NCI-H128 (cell line): Measurements from ENCODE around the gene RRP1.
A peak's percentile ranks its signal among the peaks of the same experiment; 100 is the strongest.
"Not testable (repeated sequence)": the region's sequence is repeated elsewhere in the genome, so short reads cannot be mapped to it uniquely, and the experiment has no call there.

Source experiments
- DNase-seq: peaks from one replicate; lab custom pipeline; 2025; ENCODE audit not compliant: unreplicated experiment; lab: John Stamatoyannopoulos, UW

The RRP1 gene

GRCh38 chr21:43815991-43816390 lies 26.6 kb downstream of the RRP1 start:
- DNase-seq = no peak

- no peak for DNase-seq
Observed at GRCh38 chr21:43816611-43817071, 27.3 kb downstream of the RRP1 start.

- DNase-seq = no peak
Observed at GRCh38 chr21:43817157-43818086, 28.0 kb downstream of the RRP1 start.

DNA sequence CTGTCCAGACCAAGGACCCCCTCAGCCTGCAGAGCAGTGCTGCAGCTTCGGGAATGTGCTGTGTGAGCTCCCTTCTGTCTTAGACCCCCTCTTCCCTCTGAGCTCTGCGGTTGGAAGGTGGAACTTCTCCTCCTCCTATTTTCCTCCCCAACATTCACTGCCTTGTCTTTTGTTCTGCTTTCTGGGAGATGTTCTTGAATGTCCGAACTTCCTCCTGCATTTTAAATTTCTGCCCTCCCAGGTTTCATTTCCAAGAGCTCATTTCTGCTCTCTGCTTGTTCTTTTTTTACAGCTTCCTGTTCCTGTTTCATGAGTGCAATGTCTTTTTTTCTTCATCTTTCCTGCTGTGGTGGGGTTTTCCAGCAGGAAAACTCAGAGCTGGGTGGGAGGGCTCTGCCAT lies 29.3 kb downstream of the RRP1 start:
- no peak for DNase-seq

DNA sequence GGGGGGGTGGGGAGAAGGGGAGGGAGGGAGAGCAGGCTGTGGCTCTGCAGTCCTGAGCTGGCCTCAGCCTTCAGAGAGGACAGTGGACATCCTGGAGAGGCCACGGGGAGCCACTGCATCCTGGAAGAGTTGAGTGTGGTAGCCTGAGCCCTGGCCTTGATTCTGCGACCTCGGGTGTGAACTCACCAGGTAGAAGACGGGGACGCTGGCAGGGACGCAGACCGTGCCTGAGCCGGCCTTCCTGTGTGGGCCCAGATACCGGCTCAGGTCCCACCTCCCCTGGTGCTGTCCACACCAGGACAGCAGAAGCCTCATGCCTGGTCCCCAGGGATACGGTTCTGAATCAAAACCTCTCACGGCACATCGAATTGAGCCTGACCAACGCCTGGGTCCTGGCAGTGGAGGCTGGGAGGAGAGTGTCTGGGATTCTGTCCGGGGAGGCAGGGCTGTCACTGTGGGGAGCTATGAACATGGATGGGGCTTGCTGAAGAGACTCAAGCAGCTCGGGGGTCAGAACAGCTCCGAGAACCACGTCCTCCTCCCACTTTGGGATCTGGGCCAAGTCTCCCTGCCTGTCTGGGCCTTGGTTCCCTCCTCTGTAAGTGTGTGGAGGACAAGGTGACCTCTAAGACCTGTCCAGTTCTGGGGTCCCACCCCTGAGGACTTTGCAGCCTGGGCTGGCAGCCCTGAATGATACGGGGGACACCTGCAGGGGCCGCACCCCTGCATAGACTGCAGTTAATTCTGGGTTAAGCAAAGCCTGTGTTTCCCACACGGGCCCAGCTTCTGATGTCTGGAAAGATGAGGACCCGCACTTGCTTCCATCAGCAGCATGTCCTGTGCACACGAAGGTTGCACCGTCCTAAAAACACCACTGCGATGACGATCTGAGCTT lies 30.4 kb downstream of the RRP1 start:
- DNase-seq = no peak

DNA sequence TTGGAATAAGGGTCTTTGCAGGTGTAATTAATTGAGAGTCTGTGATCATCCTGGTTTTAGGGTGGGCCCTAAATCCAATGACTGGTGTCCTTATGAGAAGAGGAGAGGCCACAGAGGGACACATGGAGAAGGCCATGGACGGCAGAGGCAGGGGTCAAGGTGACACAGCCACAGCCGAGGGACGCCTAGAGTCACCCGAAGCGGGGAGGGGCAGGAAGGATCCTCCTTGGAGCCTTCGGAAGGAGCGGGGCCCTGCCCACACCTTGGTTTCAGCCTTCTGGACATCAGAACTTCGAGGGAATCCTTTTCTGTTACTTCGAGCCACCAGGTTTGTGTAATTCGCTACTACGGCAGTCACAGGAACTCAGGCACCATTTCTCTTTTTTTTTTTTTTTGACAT lies 31.1 kb downstream of the RRP1 start:
- DNase-seq = no peak

DNA sequence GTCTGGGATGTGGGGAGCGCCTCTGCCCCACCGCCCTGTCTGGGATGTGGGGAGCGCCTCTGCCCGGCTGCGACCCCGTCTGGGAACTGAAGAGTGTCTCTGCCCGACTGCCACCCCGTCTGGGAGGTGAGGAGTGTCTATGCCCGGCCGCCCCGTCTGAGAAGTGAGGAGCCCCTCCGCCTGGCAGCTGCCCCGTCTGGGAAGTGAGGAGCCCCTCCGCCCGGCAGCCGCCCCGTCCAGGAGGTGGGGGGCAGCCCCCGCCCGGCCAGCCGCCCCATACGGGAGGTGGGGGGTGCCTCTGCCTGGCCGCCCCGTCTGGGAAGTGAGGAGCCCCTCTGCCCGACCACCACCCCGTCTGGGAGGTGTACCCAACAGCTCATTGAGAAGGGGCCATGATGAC lies 32.8 kb downstream of the RRP1 start:
- not testable (repeated sequence) for DNase-seq

DNA sequence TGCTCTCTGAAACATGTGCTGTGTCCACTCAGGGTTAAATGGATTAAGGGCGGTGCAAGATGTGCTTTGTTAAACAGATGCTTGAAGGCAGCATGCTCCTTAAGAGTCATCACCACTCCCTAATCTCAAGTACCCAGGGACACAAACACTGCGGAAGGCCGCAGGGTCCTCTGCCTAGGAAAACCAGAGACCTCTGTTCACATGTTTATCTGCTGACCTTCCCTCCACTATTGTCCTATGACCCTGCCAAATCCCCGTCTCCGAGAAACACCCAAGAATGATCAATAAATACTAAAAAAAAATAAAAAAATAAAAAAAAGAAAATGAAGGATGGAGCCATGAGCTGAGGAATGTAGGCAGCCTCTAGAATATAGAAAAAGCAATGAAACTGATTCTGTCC lies 33.4 kb downstream of the RRP1 start:
- DNase-seq = not testable (repeated sequence)

DNA sequence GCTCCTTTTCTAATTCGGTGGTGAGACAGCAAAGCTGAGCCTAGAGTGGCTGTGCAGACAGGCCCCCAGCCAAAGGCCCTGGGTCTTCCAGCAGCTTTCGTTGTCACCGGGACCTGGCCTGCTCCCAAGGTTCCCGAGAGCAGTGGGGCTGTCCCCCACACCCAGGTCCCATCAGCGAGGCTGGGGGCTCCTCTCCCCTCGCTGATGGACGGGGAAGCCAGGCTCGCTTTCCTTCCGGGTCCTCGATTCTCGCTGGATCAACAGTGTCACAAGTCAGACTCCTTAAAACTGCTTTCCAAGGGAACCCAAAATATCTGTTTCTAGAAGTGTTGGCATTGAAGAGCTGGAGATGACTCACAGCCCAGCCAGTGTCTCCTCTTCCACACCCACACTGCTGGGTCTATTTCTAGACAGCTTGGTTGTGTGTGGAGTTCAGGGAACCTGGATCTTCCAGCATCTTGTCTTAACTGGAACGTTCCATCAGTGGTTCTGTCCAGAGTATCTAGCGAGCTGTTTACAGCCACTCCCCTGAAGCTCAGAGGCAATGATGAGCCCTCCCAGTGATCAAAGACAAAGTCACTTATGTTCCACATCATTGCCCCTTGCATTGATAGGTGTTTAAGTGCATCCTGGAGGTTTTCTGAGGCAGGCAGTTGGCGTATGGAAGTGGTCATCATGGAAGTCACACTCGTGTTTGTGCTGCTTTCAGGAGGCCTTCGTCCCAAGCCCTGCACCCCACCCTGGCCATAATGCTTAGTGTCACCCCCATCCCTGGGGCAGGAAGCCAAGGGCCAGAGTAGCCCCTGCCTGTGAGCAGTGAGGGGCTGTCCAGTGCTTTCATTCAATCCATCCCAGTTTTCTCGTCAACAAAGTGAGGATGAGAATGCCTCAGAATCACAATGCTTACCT lies 35.2 kb downstream of the RRP1 start:
- no peak for DNase-seq

- DNase-seq = no peak
Observed at GRCh38 chr21:43825242-43825935, 36.0 kb downstream of the RRP1 start.

GRCh38 chr21:43825936-43826622 lies 36.7 kb downstream of the RRP1 start:
- peak; percentile 12 for DNase-seq

DNA sequence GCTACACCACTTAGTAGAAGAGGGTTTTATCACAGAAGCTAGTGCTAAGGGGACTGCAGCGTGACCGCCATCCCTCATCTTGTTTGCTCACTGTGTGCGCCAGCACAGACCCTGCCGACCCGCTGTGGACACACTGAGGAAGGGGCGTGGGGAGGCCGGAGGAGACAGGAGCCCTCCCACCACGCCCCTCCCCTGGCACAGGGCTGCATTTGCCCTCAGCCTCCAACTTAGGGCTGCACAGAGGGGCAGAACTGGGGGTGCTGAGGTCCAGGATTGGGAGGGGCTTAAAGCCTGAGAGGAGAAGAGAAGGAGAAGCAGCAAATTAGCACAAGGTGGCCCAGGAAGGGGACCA lies 37.2 kb downstream of the RRP1 start:
- DNase-seq = no peak

GRCh38 chr21:43827015-43827611 lies 37.7 kb downstream of the RRP1 start:
- no peak for DNase-seq

DNA sequence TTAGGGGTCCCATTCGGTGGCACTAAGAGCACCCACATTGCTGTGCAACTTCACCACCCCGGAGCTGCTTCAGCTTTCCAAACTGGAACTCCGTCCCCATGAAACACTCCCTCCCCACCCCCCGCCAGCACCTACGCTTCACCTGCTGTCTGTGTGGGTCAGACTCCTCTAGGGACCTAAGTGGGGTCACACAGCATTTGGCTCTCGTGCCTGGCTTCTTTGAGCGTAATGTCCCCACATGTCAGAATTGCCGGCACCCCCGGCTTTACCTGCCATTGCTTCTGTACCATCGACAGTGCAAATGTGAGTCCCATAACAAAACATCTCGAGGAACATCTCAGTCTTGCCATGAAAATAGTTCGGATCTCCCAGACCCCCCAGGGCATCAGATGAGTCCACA lies 39.8 kb downstream of the RRP1 start:
- DNase-seq = no peak

- no peak for DNase-seq
Observed at GRCh38 chr21:43829575-43830119, 40.3 kb downstream of the RRP1 start.

GRCh38 chr21:43832158-43832550 lies 42.8 kb downstream of the RRP1 start:
- no peak for DNase-seq

GRCh38 chr21:43832648-43833047 lies 43.3 kb downstream of the RRP1 start:
- no peak for DNase-seq

GRCh38 chr21:43834146-43834905 lies 44.9 kb downstream of the RRP1 start:
- DNase-seq = no peak
